Astrocyte of the spinal cord (primary cell): ENCODE results near the gene COL6A3.

Source experiments
- DNase-seq: peaks from one replicate; pipeline ENCODE4 v3.0.0; 2011; ENCODE audit warnings: low read depth, low spot score
- H3K4me3 ChIP-seq: 2 replicates; pipeline ENCODE4 v1.5.1; 2011; ENCODE audit warnings: low read depth, mild to moderate bottlenecking, low read length, moderate library complexity
- CTCF ChIP-seq: IDR thresholded peaks from 2 replicates; pipeline ENCODE4 v1.5.1; 2012; ENCODE audit warnings: low read depth, mild to moderate bottlenecking, low read length, inconsistent platforms
- in situ Hi-C: cut with HindIII; loops from 2 replicates; pipeline ENCODE4 v1.10.0; 2017; ENCODE audit warnings: low sequenced_read_pairs

The COL6A3 gene

GRCh38 chr2:237283131-237283928 lies 130.6 kb downstream of the COL6A3 start:
- H3K4me3 ChIP-seq, result no peak overlapping the region

GRCh38 chr2:237282568-237283128 lies 131.3 kb downstream of the COL6A3 start:
- no peak overlapping the region for H3K4me3 ChIP-seq
- no peak for TF ChIP-seq CTCF
- DNase-seq, result no peak
- in situ Hi-C loops, result no loop called here

More at GRCh38 chr2:237283131-237283928, 130.6 kb downstream of the COL6A3 start:
- in situ Hi-C loops, result no loop called here
- DNase-seq, result peak; percentile 49
- no peak for TF ChIP-seq CTCF

GRCh38 chr2:237281836-237282306 lies 132.1 kb downstream of the COL6A3 start:
- no peak overlapping the region for H3K4me3 ChIP-seq
- no peak for TF ChIP-seq CTCF
- in situ Hi-C loops, result no loop called here
- peak; percentile 91 for DNase-seq

DNA sequence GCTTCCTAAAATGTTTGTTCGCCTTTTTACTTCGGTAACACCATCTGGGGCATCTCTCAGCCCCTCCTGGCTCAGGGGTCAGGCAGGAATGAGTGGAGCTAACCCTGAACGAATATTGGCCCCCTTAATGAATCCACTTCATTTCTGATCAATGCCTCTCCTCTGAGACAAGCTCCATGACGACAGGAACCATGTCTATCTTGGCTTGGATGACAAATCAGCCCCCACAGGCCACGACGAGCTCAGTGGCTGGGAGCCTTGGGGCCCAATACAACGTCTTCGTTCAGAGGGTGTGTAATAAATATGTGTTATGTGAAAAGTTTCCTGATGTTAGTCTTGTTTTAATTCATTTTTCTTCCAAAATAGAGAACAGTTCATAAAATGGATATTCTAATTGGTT lies 133.0 kb downstream of the COL6A3 start:
- TF ChIP-seq CTCF, result no peak
- H3K4me3 ChIP-seq, result no peak overlapping the region
- no peak for DNase-seq
- in situ Hi-C loops, result no loop called here

GRCh38 chr2:237280229-237280628 lies 133.7 kb downstream of the COL6A3 start:
- TF ChIP-seq CTCF, result no peak

GRCh38 chr2:237279012-237279768 lies 134.8 kb downstream of the COL6A3 start:
- no peak for TF ChIP-seq CTCF
- no peak for DNase-seq
- no peak overlapping the region for H3K4me3 ChIP-seq
- in situ Hi-C loops, result no loop called here

More at GRCh38 chr2:237280229-237280628, 133.7 kb downstream of the COL6A3 start:
- H3K4me3 ChIP-seq, result no peak overlapping the region
- DNase-seq, result peak; percentile 98
- in situ Hi-C loops, result no loop called here
